SK-N-MC (cell line): ENCODE data around the gene BTG4.

ENCODE experiments used
- EZH2 ChIP-seq: fragments of 200-600 bp; sonication (generic); IDR thresholded peaks from one replicate; pipeline ENCODE4 v1.6.1; 2017; ENCODE audit warnings: antibody characterized with exemption
- FOXP2 ChIP-seq: optimal IDR thresholded peaks from 2 replicates; pipeline ENCODE3; 2011; ENCODE audit warnings: mild to moderate bottlenecking, moderate library complexity; ENCODE audit not compliant: insufficient read depth; ENCODE audit errors: extremely low read length, control extremely low read depth
- POLR2AphosphoS5 ChIP-seq: IDR thresholded peaks from 2 replicates; pipeline ENCODE4 v1.6.1; 2012; ENCODE audit warnings: mild to moderate bottlenecking, low read depth, low read length, borderline replicate concordance

- TF ChIP-seq EZH2 (no peak), POLR2AphosphoS5 (no peak), FOXP2 (no peak)
Measured at GRCh38 chr11:111554532-111554931, 42.3 kb upstream of the BTG4 start.
